Activated effector memory CD4-positive, alpha-beta T cell treated with anti-CD3 and anti-CD28 coated beads, Interleukin-2, amount 50 U/mL, for 16 hours (primary cell): ENCODE data around the gene TVP23B.
"Not testable (repeated sequence)": the region's sequence is repeated elsewhere in the genome, so short reads cannot be mapped to it uniquely, and the experiment has no call there.

Experiments used
- DNase-seq: peaks from one replicate; pipeline ENCODE4 v3.0.0-alpha.2; 2020

TVP23B gene

GRCh38 chr17:18780991-18781718 lies at the start of gene TVP23B:
TSS of gene TVP23B (plus strand) at chr17:18781183. CDS start at chr17:18781294, 111 bp downstream.
- peak; percentile 98 for DNase-seq

DNA sequence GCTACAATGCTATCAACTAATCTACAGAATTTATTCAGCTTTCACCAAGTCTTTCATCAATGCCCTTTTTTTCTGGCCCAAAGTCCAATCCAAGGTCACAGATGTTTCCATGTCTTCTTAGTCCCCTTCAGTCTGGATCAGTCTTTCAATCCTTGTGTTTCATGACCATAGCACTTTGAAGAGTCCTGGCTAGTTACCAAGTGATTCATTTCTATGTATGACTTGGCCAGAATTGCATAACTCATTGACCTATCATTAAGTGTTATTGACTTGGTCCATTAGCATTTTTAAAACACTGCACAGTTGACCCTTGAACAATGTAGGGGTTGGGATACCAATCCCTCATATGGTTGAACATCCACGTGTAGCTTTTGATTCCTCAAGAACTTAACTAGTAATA lies 48.5 kb upstream of the TVP23B start:
- DNase-seq: not testable (repeated sequence)

DNA sequence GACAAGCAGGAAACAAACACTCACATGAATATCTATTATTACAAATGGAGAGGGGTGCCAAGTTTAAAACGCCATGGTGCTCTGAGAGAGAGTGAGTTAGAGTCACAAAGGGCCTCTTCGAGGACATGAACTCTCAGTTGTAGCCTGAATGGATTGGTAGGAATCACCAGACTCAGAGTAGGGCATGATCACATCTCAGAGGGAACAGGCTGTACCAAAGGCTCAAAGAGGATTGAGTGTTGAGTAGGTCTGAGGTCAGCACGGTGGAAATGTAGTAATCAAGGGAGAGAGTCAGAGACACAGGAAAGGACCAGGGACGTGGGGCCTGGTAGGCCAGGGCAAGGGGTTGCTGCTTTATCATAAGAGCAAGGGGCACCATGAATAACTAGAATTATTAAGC lies 47.6 kb upstream of the TVP23B start:
- not testable (repeated sequence) for DNase-seq

- DNase-seq: not testable (repeated sequence)
Measured at GRCh38 chr17:18739616-18740391, 41.2 kb upstream of the TVP23B start.

- not testable (repeated sequence) for DNase-seq
Measured at GRCh38 chr17:18741228-18741627, 39.8 kb upstream of the TVP23B start.

GRCh38 chr17:18743699-18744421 lies 37.1 kb upstream of the TVP23B start, which contains the start of gene FBXW10:
TSS of gene FBXW10 (plus strand) at chr17:18744054. CDS start at chr17:18744245, 191 bp downstream.
- DNase-seq: not testable (repeated sequence)

- not testable (repeated sequence) for DNase-seq
Measured at GRCh38 chr17:18744726-18745125, 36.3 kb upstream of the TVP23B start.

GRCh38 chr17:18746551-18746950 lies 34.4 kb upstream of the TVP23B start:
- not testable (repeated sequence) for DNase-seq

- DNase-seq: not testable (repeated sequence)
Measured at GRCh38 chr17:18747501-18747900, 33.5 kb upstream of the TVP23B start.

GRCh38 chr17:18750242-18750641 lies 30.7 kb upstream of the TVP23B start:
- not testable (repeated sequence) for DNase-seq

GRCh38 chr17:18753829-18754409 lies 27.1 kb upstream of the TVP23B start:
- DNase-seq: not testable (repeated sequence)

DNA sequence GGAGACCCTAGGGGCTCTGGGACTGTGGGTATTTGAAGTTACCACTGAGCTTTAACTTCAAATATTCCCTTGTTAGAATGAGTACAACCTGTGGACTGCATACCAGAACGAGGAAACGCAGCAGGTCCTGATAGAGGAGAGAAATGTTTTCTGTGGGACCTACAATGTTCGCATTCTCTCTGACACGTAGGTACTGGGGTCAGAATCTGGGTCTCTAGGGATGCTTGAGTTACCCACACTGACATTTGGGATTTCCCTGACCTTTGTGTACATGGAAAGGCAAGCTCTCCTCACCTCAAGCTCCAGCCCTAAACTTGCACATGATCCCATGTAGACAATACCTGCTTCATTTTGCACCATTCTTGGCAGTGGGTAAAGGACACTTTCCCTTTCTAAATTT lies 25.0 kb upstream of the TVP23B start:
- DNase-seq: not testable (repeated sequence)

DNA sequence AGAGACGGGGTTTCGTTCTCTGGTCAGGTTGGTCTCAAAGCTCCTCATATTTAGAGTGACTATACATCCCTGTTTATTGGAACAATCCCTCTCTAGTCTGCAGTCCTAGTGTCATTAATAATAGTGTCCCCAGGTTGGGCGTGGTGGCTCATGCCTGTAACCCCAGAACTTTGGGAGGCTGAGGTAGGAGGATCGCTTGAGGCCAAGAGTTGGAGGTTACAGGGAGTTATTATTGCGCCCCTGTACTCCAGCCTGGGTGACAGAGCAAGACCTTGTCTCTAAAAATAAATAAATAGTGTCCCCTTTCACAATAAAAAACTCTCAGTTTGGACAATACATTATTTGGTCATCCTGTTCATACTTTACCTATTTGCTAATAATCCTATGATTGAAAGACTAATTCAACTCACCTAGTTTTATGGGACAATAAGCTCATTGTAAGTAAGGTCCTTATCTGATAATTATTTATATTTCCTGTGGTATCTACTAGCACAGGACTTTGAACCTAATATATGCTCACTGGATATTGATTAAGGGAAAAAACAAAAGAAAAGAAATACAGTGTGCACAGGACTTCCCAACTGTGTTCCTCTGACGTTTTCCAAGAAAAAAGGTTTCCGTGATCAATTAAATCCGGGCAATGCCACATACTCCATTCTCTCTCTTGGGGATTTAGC lies 23.5 kb upstream of the TVP23B start:
- not testable (repeated sequence) for DNase-seq

DNA sequence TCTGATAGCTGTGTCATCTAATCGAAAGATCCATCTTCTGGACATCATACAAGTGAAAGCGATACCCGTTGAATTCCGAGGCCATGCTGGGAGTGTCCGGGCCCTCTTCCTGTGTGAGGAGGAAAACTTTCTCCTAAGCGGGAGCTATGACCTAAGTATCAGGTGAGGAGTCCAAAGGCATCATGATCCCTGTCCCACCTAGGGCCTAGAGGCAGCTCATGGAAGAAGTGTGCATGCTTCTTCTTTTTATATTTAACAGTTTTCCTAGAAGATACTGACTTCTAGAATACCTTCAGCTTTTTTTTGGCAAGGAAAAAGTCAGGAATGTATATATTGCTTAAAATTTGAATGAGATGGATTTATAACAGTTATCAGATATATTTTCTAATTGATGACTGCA lies 22.6 kb upstream of the TVP23B start:
- DNase-seq: not testable (repeated sequence)

DNA sequence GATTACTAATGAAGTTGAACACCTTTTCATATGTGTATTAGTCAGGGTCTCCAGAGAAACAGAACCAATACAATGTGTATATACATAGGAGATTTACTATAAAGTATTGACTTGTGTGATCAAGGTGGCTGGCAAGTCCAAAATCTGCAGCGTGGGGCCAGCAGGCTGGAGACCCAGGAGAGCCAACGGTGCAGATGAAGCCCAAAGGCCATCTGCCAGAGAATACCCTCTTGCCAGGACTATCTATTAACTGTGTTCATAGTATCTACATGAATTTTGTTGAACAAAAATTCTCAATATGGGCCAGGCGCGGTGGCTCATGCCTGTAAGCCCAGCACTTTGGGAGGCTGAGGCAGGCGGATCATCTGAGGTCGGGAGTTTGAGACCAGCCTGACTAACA lies 20.8 kb upstream of the TVP23B start:
- DNase-seq: not testable (repeated sequence)

- DNase-seq: not testable (repeated sequence)
Measured at GRCh38 chr17:18770572-18770971, 10.4 kb upstream of the TVP23B start.

GRCh38 chr17:18771066-18771465 lies 9.9 kb upstream of the TVP23B start:
- DNase-seq: not testable (repeated sequence)

- no peak for DNase-seq
Measured at GRCh38 chr17:18772471-18772870, 8.5 kb upstream of the TVP23B start.

DNA sequence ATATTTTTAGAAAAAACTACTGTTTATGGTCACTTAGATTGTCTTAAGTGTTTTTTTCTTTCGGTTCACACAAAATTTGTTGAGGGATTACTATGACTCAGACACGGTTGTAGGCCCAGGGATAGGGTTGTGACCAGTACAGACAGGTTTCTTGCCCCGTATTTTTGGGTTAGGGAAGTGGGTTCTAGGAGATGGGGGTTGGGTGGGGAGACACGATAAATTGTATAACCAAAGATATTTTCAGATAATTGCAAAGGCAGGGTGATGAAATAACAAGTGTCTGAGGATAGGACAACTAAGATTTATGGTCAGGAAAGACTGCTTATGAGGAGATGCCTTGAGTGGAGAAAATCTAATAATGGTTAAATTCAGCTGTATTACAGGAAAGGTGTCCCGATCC lies 822 bp downstream of the TVP23B start:
- DNase-seq: not testable (repeated sequence)

- DNase-seq: not testable (repeated sequence)
Measured at GRCh38 chr17:18785933-18786332, 5.0 kb downstream of the TVP23B start.

DNA sequence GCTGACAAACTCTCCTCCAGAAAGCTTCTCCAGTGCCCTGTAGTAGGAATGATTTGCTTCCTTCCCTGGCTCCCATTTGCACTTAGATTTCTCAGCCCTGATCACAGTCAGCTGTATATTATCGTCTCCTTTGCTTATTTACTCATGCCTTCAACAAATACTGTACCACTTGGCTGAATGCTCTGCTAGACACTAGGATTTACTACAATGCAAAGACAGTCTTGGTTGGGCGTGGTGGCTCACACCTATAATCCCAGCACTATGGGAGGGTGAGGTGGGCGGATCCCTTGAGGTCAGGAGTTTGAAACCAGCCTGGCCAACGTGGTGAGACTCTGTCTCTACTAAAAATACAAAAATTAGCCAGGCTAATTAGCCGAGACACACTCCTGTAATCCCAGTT lies 5.9 kb downstream of the TVP23B start:
- DNase-seq: not testable (repeated sequence)

- DNase-seq: not testable (repeated sequence)
Measured at GRCh38 chr17:18791402-18791801, 10.4 kb downstream of the TVP23B start.
